Measurements from ENCODE around the gene EMILIN1. TPM values are rescaled to one million over a fixed set of nuclear protein-coding genes. Genes with fewer than 3 reads are reported as not detected.

The EMILIN1 gene
- total and polyA plus RNA-seq, 2 experiments from 2014 or later: 3.2 to 15.4 TPM

GRCh38 chr2:27086090-27086723 lies 7.8 kb downstream of the EMILIN1 start:
- Histone ChIP-seq H3K4me2 (peak overlapping the region; percentile 91), H4K20me1 (replicated peaks; ENCODE audit: insufficient read depth) (no peaks in the 10 kb centered on the region; the same call in 1 of the 2 replicates), H3K79me2 (replicated peaks; ENCODE audit: insufficient read depth) (no peaks in the 10 kb centered on the region), H3F3A (replicated peaks; ENCODE audit: low read depth) (peaks cover 8% of the 10 kb centered on the region; the same call in 1 of the 2 replicates), H3K36me3 (ENCODE audit: insufficient read depth) (no peaks in the 10 kb centered on the region), H3K4me1 (ENCODE audit: insufficient read depth) (peaks cover 15% of the 10 kb centered on the region), H3K27ac (ENCODE audit: low read depth) (no peak overlapping the region), H2AFZ (peak overlapping the region; percentile 99), H3K9me2 (ENCODE audit: insufficient read depth) (no peaks in the 10 kb centered on the region), H3K4me3 (peak overlapping the region; percentile 87), H3K27me3 (ENCODE audit: insufficient read depth) (peaks cover 16% of the 10 kb centered on the region)
- TF ChIP-seq, protein P1, sequence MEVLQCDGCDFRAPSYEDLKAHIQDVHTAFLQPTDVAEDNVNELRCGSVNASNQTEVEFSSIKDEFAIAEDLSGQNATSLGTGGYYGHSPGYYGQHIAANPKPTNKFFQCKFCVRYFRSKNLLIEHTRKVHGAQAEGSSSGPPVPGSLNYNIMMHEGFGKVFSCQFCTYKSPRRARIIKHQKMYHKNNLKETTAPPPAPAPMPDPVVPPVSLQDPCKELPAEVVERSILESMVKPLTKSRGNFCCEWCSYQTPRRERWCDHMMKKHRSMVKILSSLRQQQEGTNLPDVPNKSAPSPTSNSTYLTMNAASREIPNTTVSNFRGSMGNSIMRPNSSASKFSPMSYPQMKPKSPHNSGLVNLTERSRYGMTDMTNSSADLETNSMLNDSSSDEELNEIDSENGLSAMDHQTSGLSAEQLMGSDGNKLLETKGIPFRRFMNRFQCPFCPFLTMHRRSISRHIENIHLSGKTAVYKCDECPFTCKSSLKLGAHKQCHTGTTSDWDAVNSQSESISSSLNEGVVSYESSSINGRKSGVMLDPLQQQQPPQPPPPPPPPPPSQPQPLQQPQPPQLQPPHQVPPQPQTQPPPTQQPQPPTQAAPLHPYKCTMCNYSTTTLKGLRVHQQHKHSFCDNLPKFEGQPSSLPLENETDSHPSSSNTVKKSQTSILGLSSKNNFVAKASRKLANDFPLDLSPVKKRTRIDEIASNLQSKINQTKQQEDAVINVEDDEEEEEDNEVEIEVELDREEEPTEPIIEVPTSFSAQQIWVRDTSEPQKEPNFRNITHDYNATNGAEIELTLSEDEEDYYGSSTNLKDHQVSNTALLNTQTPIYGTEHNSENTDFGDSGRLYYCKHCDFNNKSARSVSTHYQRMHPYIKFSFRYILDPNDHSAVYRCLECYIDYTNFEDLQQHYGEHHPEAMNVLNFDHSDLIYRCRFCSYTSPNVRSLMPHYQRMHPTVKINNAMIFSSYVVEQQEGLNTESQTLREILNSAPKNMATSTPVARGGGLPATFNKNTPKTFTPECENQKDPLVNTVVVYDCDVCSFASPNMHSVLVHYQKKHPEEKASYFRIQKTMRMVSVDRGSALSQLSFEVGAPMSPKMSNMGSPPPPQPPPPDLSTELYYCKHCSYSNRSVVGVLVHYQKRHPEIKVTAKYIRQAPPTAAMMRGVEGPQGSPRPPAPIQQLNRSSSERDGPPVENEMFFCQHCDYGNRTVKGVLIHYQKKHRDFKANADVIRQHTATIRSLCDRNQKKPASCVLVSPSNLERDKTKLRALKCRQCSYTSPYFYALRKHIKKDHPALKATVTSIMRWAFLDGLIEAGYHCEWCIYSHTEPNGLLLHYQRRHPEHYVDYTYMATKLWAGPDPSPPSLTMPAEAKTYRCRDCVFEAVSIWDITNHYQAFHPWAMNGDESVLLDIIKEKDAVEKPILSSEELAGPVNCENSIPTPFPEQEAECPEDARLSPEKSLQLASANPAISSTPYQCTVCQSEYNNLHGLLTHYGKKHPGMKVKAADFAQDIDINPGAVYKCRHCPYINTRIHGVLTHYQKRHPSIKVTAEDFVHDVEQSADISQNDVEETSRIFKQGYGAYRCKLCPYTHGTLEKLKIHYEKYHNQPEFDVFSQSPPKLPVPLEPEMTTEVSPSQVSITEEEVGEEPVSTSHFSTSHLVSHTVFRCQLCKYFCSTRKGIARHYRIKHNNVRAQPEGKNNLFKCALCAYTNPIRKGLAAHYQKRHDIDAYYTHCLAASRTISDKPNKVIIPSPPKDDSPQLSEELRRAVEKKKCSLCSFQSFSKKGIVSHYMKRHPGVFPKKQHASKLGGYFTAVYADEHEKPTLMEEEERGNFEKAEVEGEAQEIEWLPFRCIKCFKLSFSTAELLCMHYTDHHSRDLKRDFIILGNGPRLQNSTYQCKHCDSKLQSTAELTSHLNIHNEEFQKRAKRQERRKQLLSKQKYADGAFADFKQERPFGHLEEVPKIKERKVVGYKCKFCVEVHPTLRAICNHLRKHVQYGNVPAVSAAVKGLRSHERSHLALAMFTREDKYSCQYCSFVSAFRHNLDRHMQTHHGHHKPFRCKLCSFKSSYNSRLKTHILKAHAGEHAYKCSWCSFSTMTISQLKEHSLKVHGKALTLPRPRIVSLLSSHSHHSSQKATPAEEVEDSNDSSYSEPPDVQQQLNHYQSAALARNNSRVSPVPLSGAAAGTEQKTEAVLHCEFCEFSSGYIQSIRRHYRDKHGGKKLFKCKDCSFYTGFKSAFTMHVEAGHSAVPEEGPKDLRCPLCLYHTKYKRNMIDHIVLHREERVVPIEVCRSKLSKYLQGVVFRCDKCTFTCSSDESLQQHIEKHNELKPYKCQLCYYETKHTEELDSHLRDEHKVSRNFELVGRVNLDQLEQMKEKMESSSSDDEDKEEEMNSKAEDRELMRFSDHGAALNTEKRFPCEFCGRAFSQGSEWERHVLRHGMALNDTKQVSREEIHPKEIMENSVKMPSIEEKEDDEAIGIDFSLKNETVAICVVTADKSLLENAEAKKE (CRISPR knock-in tag; IDR thresholded peaks at IDR 0.05): no peak
- TF ChIP-seq NANOG (IDR thresholded peaks at IDR 0.05; ENCODE audit: borderline replicate concordance) (no peak), CREB1 (CRISPR knock-in tag; IDR thresholded peaks at IDR 0.05; ENCODE audit: low read depth) (peak; percentile 84), JUNB (IDR thresholded peaks at IDR 0.05; ENCODE audit: unreplicated experiment) (no peak), ZNF331 (CRISPR knock-in tag; IDR thresholded peaks at IDR 0.05; ENCODE audit: low read depth) (no peak), ZNF114 (CRISPR knock-in tag; IDR thresholded peaks at IDR 0.05) (no peak), CTCF (conservative IDR thresholded peaks at IDR 0.05; ENCODE audit: low read depth in 2 of 2) (peak; percentile 47 to 89), EZH2 (IDR thresholded peaks at IDR 0.05; ENCODE audit: low read depth, unreplicated experiment) (no peak), POLR2AphosphoS5 (IDR thresholded peaks at IDR 0.05; ENCODE audit: low read depth) (peak; percentile 60; the same call in 1 of the 2 replicates), STAT1 (IDR thresholded peaks at IDR 0.05; ENCODE audit: unreplicated experiment) (no peak)
- TF ChIP-seq, protein P2, sequence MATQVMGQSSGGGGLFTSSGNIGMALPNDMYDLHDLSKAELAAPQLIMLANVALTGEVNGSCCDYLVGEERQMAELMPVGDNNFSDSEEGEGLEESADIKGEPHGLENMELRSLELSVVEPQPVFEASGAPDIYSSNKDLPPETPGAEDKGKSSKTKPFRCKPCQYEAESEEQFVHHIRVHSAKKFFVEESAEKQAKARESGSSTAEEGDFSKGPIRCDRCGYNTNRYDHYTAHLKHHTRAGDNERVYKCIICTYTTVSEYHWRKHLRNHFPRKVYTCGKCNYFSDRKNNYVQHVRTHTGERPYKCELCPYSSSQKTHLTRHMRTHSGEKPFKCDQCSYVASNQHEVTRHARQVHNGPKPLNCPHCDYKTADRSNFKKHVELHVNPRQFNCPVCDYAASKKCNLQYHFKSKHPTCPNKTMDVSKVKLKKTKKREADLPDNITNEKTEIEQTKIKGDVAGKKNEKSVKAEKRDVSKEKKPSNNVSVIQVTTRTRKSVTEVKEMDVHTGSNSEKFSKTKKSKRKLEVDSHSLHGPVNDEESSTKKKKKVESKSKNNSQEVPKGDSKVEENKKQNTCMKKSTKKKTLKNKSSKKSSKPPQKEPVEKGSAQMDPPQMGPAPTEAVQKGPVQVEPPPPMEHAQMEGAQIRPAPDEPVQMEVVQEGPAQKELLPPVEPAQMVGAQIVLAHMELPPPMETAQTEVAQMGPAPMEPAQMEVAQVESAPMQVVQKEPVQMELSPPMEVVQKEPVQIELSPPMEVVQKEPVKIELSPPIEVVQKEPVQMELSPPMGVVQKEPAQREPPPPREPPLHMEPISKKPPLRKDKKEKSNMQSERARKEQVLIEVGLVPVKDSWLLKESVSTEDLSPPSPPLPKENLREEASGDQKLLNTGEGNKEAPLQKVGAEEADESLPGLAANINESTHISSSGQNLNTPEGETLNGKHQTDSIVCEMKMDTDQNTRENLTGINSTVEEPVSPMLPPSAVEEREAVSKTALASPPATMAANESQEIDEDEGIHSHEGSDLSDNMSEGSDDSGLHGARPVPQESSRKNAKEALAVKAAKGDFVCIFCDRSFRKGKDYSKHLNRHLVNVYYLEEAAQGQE (IDR thresholded peaks at IDR 0.05; ENCODE audit: unreplicated experiment): no peak
- peaks cover 26% of the 10 kb centered on the region for H3K27me3 Mint-ChIP-seq (ENCODE audit: insufficient read depth, low read depth, poor library complexity)
- H3K27ac Mint-ChIP-seq: no peak overlapping the region
- DNase-seq (ENCODE audit: low spot score) (peak; percentile 91), ATAC-seq (peak; percentile 83)
- H3K9me3 Mint-ChIP-seq: no peaks in the 10 kb centered on the region; the same call in 2 of the 3 replicates
- peaks cover 30% of the 10 kb centered on the region for H3K4me1 Mint-ChIP-seq
- H3K36me3 Mint-ChIP-seq (ENCODE audit: low read depth): no peaks in the 10 kb centered on the region
- peak overlapping the region; percentile 82 for H3K4me3 Mint-ChIP-seq

All from GM23338 (cell line).